Thyroid gland (tissue), 4 donors: ENCODE results near the gene SORCS2. TPM values are rescaled to one million over a fixed set of nuclear protein-coding genes. Genes with fewer than 3 reads are reported as not detected.

Experiments
- DNase-seq, 2 donors: peaks; one replicate each; pipeline ENCODE4 v3.0.0-alpha.2; 2019
- H3K27ac ChIP-seq, 3 donors: fragments of 200-600 bp; sonication (generic); 1 replicate in 2 of 3; 2 replicates in 1 of 3; pipeline ENCODE4 v1.5.1; 2016 to 2019; ENCODE audit warnings: mild to moderate bottlenecking in 1 of 3, moderate library complexity in 1 of 3
- H3K27me3 ChIP-seq: fragments of 200-600 bp; sonication (generic); one replicate; pipeline ENCODE4 v1.5.1; 2019
- H3K36me3 ChIP-seq, 2 donors: fragments of 200-600 bp; sonication (generic); one replicate each; pipeline ENCODE4 v1.5.1; 2016 to 2019
- H3K4me1 ChIP-seq, 2 donors: fragments of 200-600 bp; sonication (generic); one replicate each; pipeline ENCODE4 v1.5.1; 2017 to 2019
- H3K4me3 ChIP-seq, 3 donors: fragments of 200-600 bp; sonication (generic); replicated peaks in 1 of 3; 1 replicate in 2 of 3; 2 replicates in 1 of 3; pipeline ENCODE4 v1.5.1; 2016; ENCODE audit warnings: mild to moderate bottlenecking in 1 of 3
- H3K9me3 ChIP-seq: fragments of 200-600 bp; sonication (generic); one replicate; pipeline ENCODE4 v1.5.1; 2017
- POLR2A ChIP-seq, 2 donors: fragments of 450-650 bp; IDR thresholded peaks; one replicate each; pipeline ENCODE4 v1.6.1; 2017; ENCODE audit warnings: antibody characterized with exemption in 2 of 2, mild to moderate bottlenecking in 2 of 2, moderate library complexity in 1 of 2
- WGBS, 2 donors: methylation state at CpG; one replicate each; pipeline ENCODE4 v1.1.5; 2017; 5-methylcytosine and 5-hydroxymethylcytosine counted together
- intact Hi-C: fragments of 100-400 bp; cut with DNase I; formaldehyde crosslinking; loops from one replicate; pipeline ENCODE4 v1.15.1; 2023
- total RNA-seq, 4 donors: library from RNA; depleted of rRNA; stranded (reverse); fragments of >200 nt; gene quantifications; one replicate each; pipeline ENCODE4 v1.2.3, GENCODE V29; 2016
- TF ChIP-seq, protein P1 (sequence below), 6 experiments: fragments of 200-600 bp in 3 of 6; fragments of 450-650 bp in 3 of 6; sonication (generic) in 3 of 6; IDR thresholded peaks; one replicate each; pipeline ENCODE4 v1.5.1; 2016 to 2019; ENCODE audit warnings: antibody characterized with exemption in 6 of 6, mild to moderate bottlenecking in 2 of 6, inconsistent platforms in 1 of 6, moderate library complexity in 1 of 6

Gene SORCS2
- total RNA-seq, 4 donors from 2014 or later: 1.7 to 13.6 (median 3.6) TPM

DNA sequence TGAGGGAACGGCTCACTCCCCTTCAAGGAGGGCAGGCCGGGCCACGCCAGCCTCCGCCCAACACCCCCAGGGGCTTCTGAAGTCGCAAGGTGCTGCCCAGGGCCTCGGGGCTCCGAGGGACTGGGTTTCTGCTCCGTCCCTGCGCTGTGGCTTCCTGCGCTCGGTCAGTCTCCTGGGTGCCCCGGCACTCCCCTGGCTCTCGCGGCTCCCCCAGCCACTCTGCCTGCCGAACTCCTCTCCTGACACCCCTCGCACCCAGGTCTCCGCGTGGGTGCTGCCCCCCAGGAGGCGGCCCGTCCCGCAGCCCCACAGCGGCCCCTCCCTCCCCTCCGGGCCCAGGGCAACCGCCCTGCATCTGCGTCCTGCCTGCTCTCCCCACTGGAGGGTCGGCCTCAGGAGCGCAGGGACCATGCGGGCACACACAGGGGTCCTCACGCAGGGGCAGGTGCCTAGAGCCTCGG is 595.4 kb downstream of the SORCS2 start:
- no peak for DNase-seq
- Histone ChIP-seq H3K4me1 (peaks cover 20 to 25% of the 10 kb centered on the region in 2 donors), H3K27me3 (no peaks in the 10 kb centered on the region), H3K4me3 (no peak overlapping the region), H3K27ac (peak overlapping the region in 2 of 3 donors; percentile 74 to 92), H3K36me3 (no peaks in the 10 kb centered on the region), H3K9me3 (no peaks in the 10 kb centered on the region)
- 93 to 94% methylated on average over 24 to 29 of the region's 30 CpGs for WGBS, 2 donors
- intact Hi-C loops: no loop called here
- TF ChIP-seq, protein P1, sequence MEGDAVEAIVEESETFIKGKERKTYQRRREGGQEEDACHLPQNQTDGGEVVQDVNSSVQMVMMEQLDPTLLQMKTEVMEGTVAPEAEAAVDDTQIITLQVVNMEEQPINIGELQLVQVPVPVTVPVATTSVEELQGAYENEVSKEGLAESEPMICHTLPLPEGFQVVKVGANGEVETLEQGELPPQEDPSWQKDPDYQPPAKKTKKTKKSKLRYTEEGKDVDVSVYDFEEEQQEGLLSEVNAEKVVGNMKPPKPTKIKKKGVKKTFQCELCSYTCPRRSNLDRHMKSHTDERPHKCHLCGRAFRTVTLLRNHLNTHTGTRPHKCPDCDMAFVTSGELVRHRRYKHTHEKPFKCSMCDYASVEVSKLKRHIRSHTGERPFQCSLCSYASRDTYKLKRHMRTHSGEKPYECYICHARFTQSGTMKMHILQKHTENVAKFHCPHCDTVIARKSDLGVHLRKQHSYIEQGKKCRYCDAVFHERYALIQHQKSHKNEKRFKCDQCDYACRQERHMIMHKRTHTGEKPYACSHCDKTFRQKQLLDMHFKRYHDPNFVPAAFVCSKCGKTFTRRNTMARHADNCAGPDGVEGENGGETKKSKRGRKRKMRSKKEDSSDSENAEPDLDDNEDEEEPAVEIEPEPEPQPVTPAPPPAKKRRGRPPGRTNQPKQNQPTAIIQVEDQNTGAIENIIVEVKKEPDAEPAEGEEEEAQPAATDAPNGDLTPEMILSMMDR (IDR thresholded peaks at IDR 0.05): no peak
- TF ChIP-seq POLR2A (IDR thresholded peaks at IDR 0.05): no peak

DNA sequence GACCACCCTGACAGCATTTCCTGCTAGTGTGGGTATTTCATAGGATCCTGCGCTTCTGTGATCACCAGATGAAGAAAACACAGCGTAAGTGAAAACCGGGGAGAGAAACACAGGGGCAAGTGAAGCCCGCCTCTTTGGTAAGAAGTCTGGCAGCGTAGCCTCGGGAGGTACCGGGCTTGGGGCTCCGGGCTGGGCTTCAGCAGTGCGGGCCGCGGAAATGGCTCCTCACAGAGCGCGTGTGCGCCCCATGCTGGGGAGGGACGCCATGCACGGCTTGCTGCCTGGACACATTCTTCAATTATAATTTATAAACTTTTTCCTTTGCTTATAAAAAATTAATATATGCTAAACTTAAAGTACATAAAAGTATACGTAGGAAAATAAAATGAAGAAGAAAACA is 595.9 kb downstream of the SORCS2 start:
- H3K9me3 ChIP-seq: no peaks in the 10 kb centered on the region
- no peaks in the 10 kb centered on the region for H3K36me3 ChIP-seq
- WGBS, 2 donors: 96 to 97% methylated on average over 17 of the region's 17 CpGs
- peaks cover 20 to 23% of the 10 kb centered on the region in 2 donors for H3K4me1 ChIP-seq
- DNase-seq: no peak
- TF ChIP-seq POLR2A (IDR thresholded peaks at IDR 0.05): no peak
- TF ChIP-seq, protein P1 (IDR thresholded peaks at IDR 0.05): no peak
- no peak overlapping the region for H3K4me3 ChIP-seq
- intact Hi-C loops: no loop called here
- H3K27ac ChIP-seq: peak overlapping the region in 2 of 3 donors; percentile 74 to 92
- H3K27me3 ChIP-seq: no peaks in the 10 kb centered on the region

DNA sequence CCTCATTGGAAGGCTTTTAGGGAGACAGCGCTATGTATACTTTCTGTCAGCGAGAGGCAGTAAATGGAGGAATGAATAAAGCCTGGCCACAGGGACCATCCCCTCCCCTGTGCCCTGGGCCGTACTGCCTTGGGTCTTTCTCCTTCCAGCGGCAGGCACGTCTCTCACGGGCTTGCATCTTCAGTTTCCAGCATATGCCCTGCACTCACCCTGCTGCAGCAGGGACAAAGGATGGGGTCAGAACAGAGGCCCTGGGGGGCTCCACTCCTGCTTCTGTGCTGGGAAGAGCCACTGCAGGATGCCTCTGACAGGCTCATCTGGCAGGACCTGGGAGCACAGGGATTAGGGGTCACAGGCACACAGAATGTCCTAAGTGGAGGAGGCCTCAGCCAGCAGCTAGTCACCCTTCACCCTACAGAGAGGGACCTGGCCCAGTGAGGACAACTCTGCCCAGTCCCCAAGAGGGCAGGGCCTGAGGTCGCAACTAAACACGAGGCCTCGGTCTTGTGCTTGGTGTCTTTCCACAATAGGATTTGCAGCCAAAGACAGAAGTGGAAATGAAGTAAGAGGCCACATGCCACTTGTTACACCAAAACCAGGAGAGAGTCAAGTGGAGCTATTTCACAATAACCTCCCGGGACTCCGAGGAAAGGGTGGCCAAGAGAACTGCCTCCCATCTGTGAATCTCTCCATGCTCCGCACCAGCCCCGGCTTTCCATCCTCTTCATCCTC is 596.5 kb downstream of the SORCS2 start:
- Histone ChIP-seq H3K36me3 (no peaks in the 10 kb centered on the region), H3K27me3 (no peaks in the 10 kb centered on the region), H3K4me1 (peaks cover 20 to 23% of the 10 kb centered on the region in 2 donors), H3K9me3 (no peaks in the 10 kb centered on the region), H3K27ac (peak overlapping the region; percentile 71 to 92 (median 74)), H3K4me3 (no peak overlapping the region)
- TF ChIP-seq, protein P1 (IDR thresholded peaks at IDR 0.05): peak in 1 of 6 experiments; percentile 7
- TF ChIP-seq POLR2A (IDR thresholded peaks at IDR 0.05): peak in 1 of 2 donors; percentile 41
- DNase-seq: peak; percentile 82 to 84
- WGBS, 2 donors: 59 to 70% methylated on average over 12 to 13 of the region's 13 CpGs
- intact Hi-C loops: no loop called here

DNA sequence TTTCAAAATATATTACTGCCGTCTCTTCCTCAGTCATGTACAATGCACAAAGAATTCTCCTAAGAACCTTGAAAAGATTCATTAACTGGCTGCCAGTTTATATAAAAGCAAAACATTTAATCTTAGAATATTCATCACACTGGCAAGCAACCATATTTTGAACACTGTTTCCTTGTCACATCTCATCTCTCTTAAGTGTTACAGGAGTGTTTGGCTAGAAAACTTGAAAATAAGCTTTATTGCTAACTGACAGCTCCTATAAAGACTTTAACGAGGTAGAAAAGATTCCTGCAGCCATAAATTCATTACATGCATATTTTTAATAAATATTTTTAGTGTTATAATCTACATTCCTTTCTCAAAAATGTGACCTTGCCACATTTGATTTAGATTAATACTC is 597.7 kb downstream of the SORCS2 start:
- Histone ChIP-seq H3K4me1 (peaks cover 20 to 23% of the 10 kb centered on the region in 2 donors), H3K27me3 (no peaks in the 10 kb centered on the region), H3K36me3 (no peaks in the 10 kb centered on the region), H3K4me3 (no peak overlapping the region), H3K9me3 (no peaks in the 10 kb centered on the region), H3K27ac (no peak overlapping the region)
- TF ChIP-seq POLR2A (IDR thresholded peaks at IDR 0.05): no peak
- TF ChIP-seq, protein P1 (IDR thresholded peaks at IDR 0.05): no peak
- DNase-seq: no peak
- WGBS, 2 donors: 85 to 90% methylated on average over 2 of the region's 2 CpGs
- intact Hi-C loops: no loop called here

DNA sequence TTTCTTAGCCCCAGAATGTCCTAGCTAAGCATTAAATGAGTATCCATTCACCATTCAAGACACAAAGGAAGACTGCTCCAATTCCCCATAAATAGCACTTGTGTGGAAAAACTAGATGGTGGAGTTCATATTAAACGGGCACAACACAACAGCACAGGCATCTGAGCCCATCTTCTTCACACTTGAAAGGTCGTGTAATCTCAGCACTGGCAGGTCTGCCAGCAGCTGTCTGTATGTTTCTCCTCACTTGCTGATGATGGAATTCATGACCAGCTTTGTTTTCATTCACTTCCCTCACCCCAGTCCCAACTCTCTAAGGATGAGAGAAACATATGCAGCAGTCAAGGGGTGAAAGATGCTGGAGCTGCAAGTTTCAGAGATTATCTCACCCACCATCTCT is 598.7 kb downstream of the SORCS2 start:
- Histone ChIP-seq H3K27ac (peak overlapping the region in 1 of 3 donors; percentile 12), H3K4me3 (no peak overlapping the region), H3K9me3 (no peaks in the 10 kb centered on the region), H3K4me1 (peaks cover 16 to 23% of the 10 kb centered on the region in 2 donors), H3K27me3 (no peaks in the 10 kb centered on the region), H3K36me3 (no peaks in the 10 kb centered on the region)
- no peak for TF ChIP-seq POLR2A (IDR thresholded peaks at IDR 0.05)
- TF ChIP-seq, protein P1 (IDR thresholded peaks at IDR 0.05): no peak
- 30 to 37% methylated on average over 2 of the region's 2 CpGs for WGBS, 2 donors
- intact Hi-C loops: no loop called here
- no peak for DNase-seq
